GM12891 (cell line): ENCODE measurements around the gene IQGAP2.
A peak's percentile ranks its signal among the peaks of the same experiment; 100 is the strongest.

Experiments
- DNase-seq: peaks from one replicate; pipeline ENCODE4 v3.0.0; 2011; ENCODE audit warnings: low spot score; ENCODE audit not compliant: insufficient read length
- FAIRE-seq: peaks from 2 replicates; lab custom pipeline; 2011; peaks lifted over from hg19 to GRCh38; lab: Jason Lieb, UNC
- PAX5 ChIP-seq: IDR thresholded peaks from 2 replicates; pipeline ENCODE4 v1.6.1; 2011; ENCODE audit warnings: low read length, moderate library complexity, mild to moderate bottlenecking; ENCODE audit not compliant: insufficient read depth, severe bottlenecking
- POLR2A ChIP-seq: IDR thresholded peaks from 2 replicates; pipeline ENCODE4 v1.6.1; 2011; ENCODE audit warnings: low read depth, low read length, control low read depth
- POLR2AphosphoS5 ChIP-seq: IDR thresholded peaks from 2 replicates; pipeline ENCODE4 v1.6.1; 2011; ENCODE audit warnings: low read depth, low read length, control low read depth
- POU2F2 ChIP-seq: IDR thresholded peaks from 2 replicates; pipeline ENCODE4 v1.6.1; 2011; ENCODE audit warnings: low read depth, mild to moderate bottlenecking, control low read depth, low read length, moderate library complexity
- SPI1 ChIP-seq: IDR thresholded peaks from 2 replicates; pipeline ENCODE4 v1.6.1; 2011; ENCODE audit warnings: low read depth, low read length, control low read depth
- TAF1 ChIP-seq: IDR thresholded peaks from 2 replicates; pipeline ENCODE4 v1.6.1; 2011; ENCODE audit warnings: low read depth, low read length, control low read depth

Gene IQGAP2

GRCh38 chr5:76607353-76607871, 204.3 kb downstream of the IQGAP2 start:
- TF ChIP-seq POLR2AphosphoS5 = no peak
- no peak for TF ChIP-seq PAX5
- TF ChIP-seq SPI1 = no peak
- TF ChIP-seq POLR2A = no peak
- TF ChIP-seq TAF1 = no peak
- no peak for TF ChIP-seq POU2F2
- DNase-seq = no peak
- no peak for FAIRE-seq

- DNase-seq = no peak
- TF ChIP-seq POU2F2 (no peak), SPI1 (peak; percentile 43; the same call in 1 of the 2 replicates), POLR2A (no peak)
- FAIRE-seq = peak; percentile 13
These were observed 205.7 kb downstream of the IQGAP2 start for GRCh38 chr5:76608833-76609232.

- DNase-seq (no peak), FAIRE-seq (no peak)
- no peak for TF ChIP-seq TAF1
These were observed 207.1 kb downstream of the IQGAP2 start for GRCh38 chr5:76610196-76610595.

GRCh38 chr5:76612942-76613341, 209.9 kb downstream of the IQGAP2 start:
- no peak for DNase-seq
- FAIRE-seq = no peak
- no peak for TF ChIP-seq TAF1
- TF ChIP-seq POU2F2 = no peak
- TF ChIP-seq PAX5 = no peak

GRCh38 chr5:76615759-76616158, 212.7 kb downstream of the IQGAP2 start:
- TF ChIP-seq POU2F2 = no peak
- TF ChIP-seq PAX5 = no peak
- no peak for TF ChIP-seq TAF1
- no peak for TF ChIP-seq POLR2AphosphoS5
- TF ChIP-seq POLR2A = no peak
- TF ChIP-seq SPI1 = no peak
- DNase-seq (no peak), FAIRE-seq (no peak)

- no peak for TF ChIP-seq POLR2AphosphoS5
- TF ChIP-seq PAX5 = no peak
- no peak for TF ChIP-seq SPI1
- DNase-seq (no peak), FAIRE-seq (no peak)
These were observed 213.1 kb downstream of the IQGAP2 start for GRCh38 chr5:76616206-76616605.

GRCh38 chr5:76617229-76617628, 214.1 kb downstream of the IQGAP2 start:
- no peak for FAIRE-seq
- no peak for DNase-seq
- TF ChIP-seq POLR2A (no peak), PAX5 (no peak), TAF1 (no peak), POLR2AphosphoS5 (no peak)

GRCh38 chr5:76617675-76618074, 214.6 kb downstream of the IQGAP2 start:
- DNase-seq (no peak), FAIRE-seq (no peak)
- TF ChIP-seq POLR2A (no peak), POU2F2 (no peak), TAF1 (no peak), SPI1 (no peak), POLR2AphosphoS5 (no peak), PAX5 (no peak)

GRCh38 chr5:76620166-76620565, 217.1 kb downstream of the IQGAP2 start:
- no peak for FAIRE-seq
- TF ChIP-seq TAF1 = no peak
- no peak for TF ChIP-seq POU2F2
- no peak for TF ChIP-seq POLR2A
- no peak for TF ChIP-seq POLR2AphosphoS5
- TF ChIP-seq SPI1 = no peak
- no peak for TF ChIP-seq PAX5

GRCh38 chr5:76622076-76622475, 219.0 kb downstream of the IQGAP2 start:
- DNase-seq = no peak
- TF ChIP-seq SPI1 = no peak
- TF ChIP-seq POLR2A = no peak
- TF ChIP-seq POLR2AphosphoS5 = no peak
- TF ChIP-seq PAX5 = no peak
- no peak for TF ChIP-seq TAF1
- TF ChIP-seq POU2F2 = no peak
- FAIRE-seq = no peak

More at GRCh38 chr5:76620166-76620565, 217.1 kb downstream of the IQGAP2 start:
- no peak for DNase-seq

GRCh38 chr5:76622973-76623596, 220.0 kb downstream of the IQGAP2 start, which contains the start of gene F2RL2:
TSS of gene F2RL2 (minus strand) at chr5:76623403. CDS start at chr5:76623230, 173 bp downstream.
- TF ChIP-seq PAX5 = no peak
- TF ChIP-seq POLR2AphosphoS5 = no peak
- FAIRE-seq = no peak

More at GRCh38 chr5:76622973-76623596, 220.0 kb downstream of the IQGAP2 start, which contains the start of gene F2RL2:
- DNase-seq = no peak
